Measurements from ENCODE around the gene TIMP4.

Gene TIMP4

GRCh38 chr3:12148183-12148940 is 10.3 kb downstream of the TIMP4 start:
- in situ Hi-C loops (cut with MboI; ENCODE audit: low sequenced_read_pairs): no loop called here

DNA sequence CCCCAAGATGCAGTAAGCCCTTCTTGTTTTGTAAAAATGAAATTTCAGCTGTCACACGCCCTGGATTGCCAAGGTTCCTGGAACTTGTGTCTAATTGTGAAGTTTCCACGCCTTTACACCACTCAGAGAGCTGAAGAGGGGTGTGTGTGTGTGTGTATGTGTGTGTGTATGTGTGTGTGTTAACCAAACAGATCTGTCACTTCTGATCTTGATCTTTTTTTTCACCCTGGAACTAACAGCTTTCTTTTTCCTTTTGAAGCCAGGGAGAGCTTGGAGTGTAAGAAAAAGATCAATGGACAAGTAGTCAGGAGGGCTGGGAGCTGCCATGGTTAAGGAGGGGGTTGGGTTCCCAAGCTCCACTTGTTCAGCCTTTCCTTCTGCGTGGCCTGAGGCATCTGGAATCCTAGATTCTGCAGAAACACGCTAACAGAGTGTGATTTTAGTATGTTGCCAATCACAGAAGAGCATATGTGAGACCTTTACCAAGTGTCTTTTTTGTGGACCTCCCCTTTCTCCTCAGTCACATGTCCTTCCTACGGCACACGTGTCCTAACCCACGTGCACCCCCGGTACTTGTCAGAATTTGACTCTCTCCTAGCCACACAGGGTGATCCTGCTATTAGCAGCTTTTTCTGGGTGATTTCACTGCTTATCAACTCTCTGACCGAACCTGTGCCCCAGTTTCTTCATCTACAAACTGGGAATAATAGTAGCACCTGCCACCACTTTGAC is 11.5 kb downstream of the TIMP4 start:
- in situ Hi-C loops (cut with MboI; ENCODE audit: low sequenced_read_pairs): no loop called here

GRCh38 chr3:12143949-12144504 is 14.7 kb downstream of the TIMP4 start:
- in situ Hi-C loops (cut with MboI; ENCODE audit: low sequenced_read_pairs): no loop called here

DNA sequence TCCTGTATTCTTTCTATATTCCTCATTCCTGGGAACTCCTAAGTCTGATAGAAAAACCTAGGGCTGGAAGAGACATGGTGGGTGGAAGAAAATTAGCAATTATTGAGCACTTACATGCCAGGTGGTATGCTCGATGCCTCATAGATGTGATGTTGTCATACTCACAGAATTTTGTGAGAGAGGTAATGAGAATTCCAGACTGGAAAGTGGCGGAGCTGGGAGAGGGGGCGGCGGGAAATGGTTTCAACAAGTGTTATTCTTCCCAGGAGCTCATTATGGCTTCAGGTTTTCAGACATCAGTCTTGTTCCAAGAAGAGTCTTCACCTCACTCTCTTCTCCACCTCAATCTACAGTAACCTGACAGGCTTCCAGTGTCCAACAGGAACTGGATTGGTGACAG is 16.2 kb downstream of the TIMP4 start:
- in situ Hi-C loops (cut with MboI; ENCODE audit: low sequenced_read_pairs): no loop called here

DNA sequence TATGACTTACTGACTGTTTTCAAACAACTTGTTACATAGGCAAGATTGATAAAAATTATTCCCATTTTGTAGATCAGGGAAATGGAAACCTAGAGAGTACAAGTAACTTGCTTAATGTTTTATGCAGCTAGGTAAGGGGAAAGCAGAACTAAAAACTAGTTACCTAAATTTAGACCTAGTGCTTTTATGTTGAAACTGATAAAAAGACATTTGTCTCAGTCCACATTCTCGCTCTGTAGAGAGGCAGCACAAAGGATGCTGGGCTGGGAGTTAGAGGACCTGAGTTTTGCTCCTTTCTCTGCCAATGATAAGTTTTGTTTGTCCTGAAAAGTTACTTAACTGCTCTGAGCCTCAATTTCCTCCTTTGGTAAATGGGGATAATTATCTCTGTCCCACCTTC is 17.4 kb downstream of the TIMP4 start:
- in situ Hi-C loops (cut with MboI; ENCODE audit: low sequenced_read_pairs): no loop called here

- in situ Hi-C loops (cut with MboI; ENCODE audit: low sequenced_read_pairs): no loop called here
These were observed 19.6 kb downstream of the TIMP4 start for GRCh38 chr3:12139111-12139511.

DNA sequence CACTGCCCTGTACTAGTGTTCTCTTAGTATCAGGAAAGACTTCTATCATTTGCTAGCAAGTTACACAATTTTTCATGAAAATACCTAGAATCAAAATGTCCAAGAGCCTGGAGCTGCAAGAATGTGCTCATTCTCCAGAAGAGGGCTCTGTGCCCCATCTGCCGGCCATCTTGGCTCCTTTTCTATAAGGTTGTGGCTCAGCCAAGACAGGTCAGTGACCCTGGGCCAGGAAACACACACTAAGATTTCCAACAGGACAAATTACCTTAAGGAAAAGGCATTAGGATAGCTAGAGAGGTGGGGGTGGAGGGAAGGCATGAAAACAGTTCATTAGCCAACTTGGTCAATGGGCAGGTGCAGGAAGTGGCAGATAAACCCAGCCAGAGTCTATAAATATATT is 20.7 kb downstream of the TIMP4 start:
- in situ Hi-C loops (cut with MboI; ENCODE audit: low sequenced_read_pairs): no loop called here

GRCh38 chr3:12136371-12136770 is 22.3 kb downstream of the TIMP4 start:
- in situ Hi-C loops (cut with MboI; ENCODE audit: low sequenced_read_pairs): no loop called here

DNA sequence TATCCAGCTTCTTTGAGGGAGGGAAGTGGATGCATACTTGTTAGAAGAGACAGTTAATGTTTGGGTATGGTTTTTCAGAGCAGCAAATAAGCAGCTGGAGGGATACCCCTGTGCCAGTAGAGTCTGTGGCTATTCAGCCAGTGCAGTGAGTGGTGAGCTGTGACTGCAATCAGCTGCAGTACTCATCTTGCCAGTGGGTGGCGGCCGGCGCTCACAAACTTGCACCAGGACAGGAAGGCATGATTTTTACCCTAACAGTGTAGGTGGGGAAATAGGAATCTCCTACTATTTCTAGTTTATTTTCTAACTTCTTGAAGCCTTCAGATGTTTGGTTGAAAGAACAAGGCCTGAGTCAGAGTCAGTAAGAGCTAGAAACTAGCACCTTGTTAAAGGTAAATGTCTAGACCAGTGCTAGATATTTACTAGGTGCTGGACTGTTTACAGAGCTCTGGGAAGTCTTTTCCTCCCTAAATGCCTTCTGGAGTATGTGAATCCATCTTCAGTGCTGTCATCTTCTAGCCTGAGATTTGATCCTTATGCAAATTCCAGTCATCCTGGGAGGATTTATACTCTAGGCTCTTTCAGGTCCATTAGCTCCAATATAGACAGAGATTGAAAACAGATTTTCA is 23.6 kb downstream of the TIMP4 start:
- in situ Hi-C loops (cut with MboI; ENCODE audit: low sequenced_read_pairs): no loop called here

DNA sequence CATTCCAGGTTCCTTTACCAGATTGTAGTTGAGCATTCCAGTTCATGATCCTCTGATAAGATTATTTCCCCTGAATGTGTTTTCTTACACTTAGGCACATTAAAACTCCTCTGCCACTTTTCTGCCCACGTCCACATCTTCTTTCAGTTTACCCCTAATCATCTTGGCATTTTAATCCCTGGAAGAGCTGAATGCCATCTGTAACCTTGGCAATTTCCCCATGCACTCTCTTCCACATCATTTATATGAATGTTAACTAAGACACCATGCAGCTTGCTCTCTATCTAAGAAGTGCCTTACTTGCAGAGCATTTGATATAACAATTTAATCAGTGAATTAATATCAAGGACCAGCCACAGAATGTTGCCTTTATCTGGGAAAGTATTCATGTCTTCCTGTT is 25.8 kb downstream of the TIMP4 start:
- in situ Hi-C loops (cut with MboI; ENCODE audit: low sequenced_read_pairs): no loop called here

- in situ Hi-C loops (cut with MboI; ENCODE audit: low sequenced_read_pairs): no loop called here
These were observed 27.2 kb downstream of the TIMP4 start for GRCh38 chr3:12131351-12132090.

- in situ Hi-C loops (cut with MboI; ENCODE audit: low sequenced_read_pairs): no loop called here
These were observed 31.3 kb downstream of the TIMP4 start for GRCh38 chr3:12127391-12127790.

DNA sequence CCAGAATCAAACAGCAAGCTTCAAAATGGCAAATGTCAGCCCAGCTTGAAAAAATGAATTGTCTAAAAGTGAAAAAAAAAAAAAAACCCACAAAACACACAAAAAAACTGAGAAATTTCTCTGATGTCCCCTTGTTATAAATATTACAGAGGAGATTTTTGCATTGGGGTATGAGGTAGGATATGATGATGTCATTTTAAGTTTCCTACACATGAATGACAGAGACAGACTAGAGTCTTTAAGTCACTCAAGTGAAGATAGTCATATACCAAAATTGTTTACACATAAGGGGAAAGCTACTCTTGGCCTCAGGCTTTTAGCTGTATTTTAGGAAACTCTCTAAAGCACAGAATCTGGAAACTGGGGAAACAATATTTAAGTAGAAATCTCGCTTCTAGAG is 32.9 kb downstream of the TIMP4 start:
- in situ Hi-C loops (cut with MboI; ENCODE audit: low sequenced_read_pairs): no loop called here

DNA sequence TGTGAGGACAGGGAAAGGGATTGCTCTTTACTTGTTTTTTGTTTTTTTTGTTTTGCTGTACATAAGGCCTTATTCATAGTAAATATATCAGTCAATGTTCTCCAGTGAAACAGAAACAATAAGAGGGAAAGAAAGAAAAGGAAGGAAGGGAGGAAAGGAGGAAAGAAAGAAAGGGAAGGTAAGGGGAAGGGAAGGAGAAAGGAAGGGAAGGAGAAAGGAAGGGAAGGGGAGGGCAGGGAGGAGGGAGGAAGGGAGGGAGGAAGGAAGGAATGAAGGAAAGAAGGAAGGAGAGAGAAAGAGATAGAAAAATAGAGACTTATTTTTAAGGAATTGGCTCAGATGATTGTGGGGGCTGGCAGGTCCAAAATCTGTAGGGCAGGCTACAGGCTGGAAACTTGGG is 37.2 kb downstream of the TIMP4 start:
- in situ Hi-C loops (cut with MboI; ENCODE audit: low sequenced_read_pairs): no loop called here

- in situ Hi-C loops (cut with MboI; ENCODE audit: low sequenced_read_pairs): no loop called here
These were observed 38.2 kb downstream of the TIMP4 start for GRCh38 chr3:12120374-12121140.

- in situ Hi-C loops (cut with MboI; ENCODE audit: low sequenced_read_pairs): no loop called here
These were observed 41.2 kb downstream of the TIMP4 start for GRCh38 chr3:12117473-12117872.

GRCh38 chr3:12116870-12117269 is 41.8 kb downstream of the TIMP4 start:
- in situ Hi-C loops (cut with MboI; ENCODE audit: low sequenced_read_pairs): no loop called here

- in situ Hi-C loops (cut with MboI; ENCODE audit: low sequenced_read_pairs): no loop called here
These were observed 42.9 kb downstream of the TIMP4 start for GRCh38 chr3:12115849-12116248.

DNA sequence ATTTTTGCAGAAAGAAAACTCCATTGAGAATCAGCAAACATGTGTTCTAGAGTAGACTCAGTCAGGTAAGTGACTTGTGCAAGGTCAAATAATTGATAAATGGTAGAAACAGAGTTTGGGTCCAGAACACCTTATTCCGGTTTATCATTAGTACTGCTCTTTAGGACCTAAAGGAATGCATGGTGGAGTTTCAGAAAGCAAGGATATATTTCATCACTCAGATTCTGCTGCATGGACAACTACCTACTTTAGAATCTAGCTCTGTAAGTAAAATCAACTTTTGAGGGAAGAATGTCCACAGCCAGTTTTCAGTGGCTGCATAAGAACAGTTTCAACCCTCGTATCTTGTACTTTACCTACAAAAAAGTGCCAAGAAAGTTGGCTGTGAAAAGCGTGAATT is 43.6 kb downstream of the TIMP4 start:
- in situ Hi-C loops (cut with MboI; ENCODE audit: low sequenced_read_pairs): no loop called here

DNA sequence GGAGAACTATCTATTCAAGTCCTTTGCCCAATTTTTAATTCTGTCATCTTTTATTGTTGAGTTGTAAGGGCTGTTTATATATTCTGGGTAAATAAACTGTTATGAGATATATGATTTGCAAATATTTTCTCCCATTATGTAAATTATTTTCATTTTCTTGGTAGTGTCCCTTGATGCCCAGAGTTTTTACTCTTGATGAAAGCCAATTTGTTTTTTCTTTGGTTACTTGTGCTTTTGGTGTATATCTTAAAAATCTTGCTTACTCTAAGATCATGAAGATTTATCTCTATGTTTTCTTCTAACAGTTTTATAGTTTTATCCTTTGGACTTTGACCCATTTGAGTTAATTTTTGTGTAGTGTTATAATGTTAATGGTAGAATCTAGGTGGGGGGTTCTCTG is 44.5 kb downstream of the TIMP4 start:
- in situ Hi-C loops (cut with MboI; ENCODE audit: low sequenced_read_pairs): no loop called here
